Ovary (tissue), 9 donors: ENCODE measurements around the gene MAPK7. TPM values are rescaled to one million over a fixed set of nuclear protein-coding genes. Genes with fewer than 3 reads are reported as not detected.

Experiments used
- DNase-seq, 5 donors: peaks; one replicate each; pipeline ENCODE4 v3.0.0-alpha.2; 2019 to 2020
- H3K27ac ChIP-seq, 2 donors: fragments of 200-600 bp; one replicate each; pipeline versions ENCODE4 v1.5.1 to v1.8.0; 2019 to 2022
- H3K27me3 ChIP-seq: fragments of 200-600 bp; one replicate; pipeline ENCODE4 v1.8.0; 2022
- H3K36me3 ChIP-seq: fragments of 200-600 bp; sonication (generic); one replicate; pipeline ENCODE4 v1.5.1; 2019
- H3K4me1 ChIP-seq: one replicate; pipeline ENCODE4 v1.8.1; 2013; ENCODE audit warnings: mild to moderate bottlenecking, moderate library complexity; ENCODE audit not compliant: insufficient read depth
- H3K4me3 ChIP-seq: fragments of 200-600 bp; sonication (generic); one replicate; pipeline ENCODE4 v1.5.1; 2017
- H3K9me3 ChIP-seq, 2 donors: fragments of 200-600 bp in 1 of 2; sonication (generic) in 1 of 2; one replicate each; pipeline versions ENCODE4 v1.5.1 to v1.8.1; 2013 to 2019; ENCODE audit warnings: mild to moderate bottlenecking in 1 of 2, moderate library complexity in 1 of 2
- CTCF ChIP-seq, 3 donors: fragments of 450-650 bp in 2 of 3; fragments of 200-600 bp in 1 of 3; IDR thresholded peaks; one replicate each; pipeline versions ENCODE4 v1.5.1 to v1.8.0; 2016 to 2022; ENCODE audit warnings: antibody characterized with exemption in 3 of 3, mild to moderate bottlenecking in 1 of 3
- EP300 ChIP-seq: sonication (generic); formaldehyde crosslinking; IDR thresholded peaks from one replicate; pipeline ENCODE4 v1.6.1; 2017; ENCODE audit warnings: antibody characterized with exemption
- POLR2A ChIP-seq: fragments of 450-650 bp; IDR thresholded peaks from one replicate; pipeline ENCODE4 v1.6.1; 2017; ENCODE audit warnings: antibody characterized with exemption, mild to moderate bottlenecking, moderate library complexity
- WGBS, 3 donors: extraction: QIAGEN DNeasy Blood & Tissue Kit in 1 of 3; methylation state at CpG; one replicate each; pipeline versions ENCODE4 v1.1.5 to v1.1.7; 2013 to 2017; 5-methylcytosine and 5-hydroxymethylcytosine counted together
- intact Hi-C, 4 donors: fragments of 100-400 bp; cut with DNase I; formaldehyde crosslinking; loops; one replicate each; pipeline versions ENCODE4 v1.11.0 to v1.15.1; 2022 to 2023
- microRNA counts: library from miRNA; unstranded; fragments of <30 nt; microRNA quantifications from one replicate; lab custom pipeline; 2016
- microRNA-seq, 3 donors: library from miRNA; unstranded; fragments of <30 nt; microRNA quantifications; one replicate each; pipeline versions ENCODE4 to v1.2.0, GENCODE V29; 2019 to 2020
- polyA plus RNA-seq, 2 donors: library from polyadenylated mRNA; stranded (reverse); fragments of 200-250 nt in 1 of 2; fragments of 350-450 nt in 1 of 2; fragmentation: Illumina TruSeq in 1 of 2; extraction: RNeasy Lipid Tissue Mini Kit (QIAGEN cat#74804) in 1 of 2; gene quantifications; one replicate each; pipeline ENCODE4 v1.2.3, GENCODE V29; 2013 to 2014
- small RNA-seq: library from RNA; depleted of rRNA; stranded (forward); fragments of <200 nt; gene quantifications from one replicate; pipeline ENCODE3, GENCODE V24; 2016
- total RNA-seq, 7 donors: library from RNA; depleted of rRNA in 2 of 7; stranded (reverse); fragments of >200 nt in 2 of 7; fragmentation: NEBNext Ultra II Directional in 3 of 7; extraction: Animal tissue kit (Norgen Biotek cat#: 25700) in 3 of 7; gene quantifications; one replicate each; pipeline versions ENCODE4 v1.1.0 to v1.2.4, GENCODE V29; 2016 to 2023
- donor health status: DM: no; HTN: no; CAD: no; lungs with moderate emphysema.
- donor health status: DM: no; HTN: no; CAD: no.
- donor health status: Bipolar disorder and iron deficiency.
- donor health status: DM: yes; HTN: yes; CAD: no.
- donor health status: DM: no; HTN: no; CAD: no.
- donor health status: DM: yes; HTN: yes; CAD: no.

MAPK7 gene
- total and polyA plus RNA-seq, 9 donors, result 14.3 to 74.6 (median 39.3) TPM

- DNase-seq, result no peak
- Histone ChIP-seq H3K27ac (no peak overlapping the region), H3K4me3 (no peak overlapping the region), H3K4me1 (peaks cover 3% of the 10 kb centered on the region), H3K9me3 (no peaks in the 10 kb centered on the region), H3K27me3 (no peaks in the 10 kb centered on the region), H3K36me3 (no peaks in the 10 kb centered on the region)
- intact Hi-C loops, result no loop called here
- 25 to 28% (median 27%) methylated on average over 8 of the region's 8 CpGs for WGBS, 3 donors
- TF ChIP-seq POLR2A (no peak), CTCF (IDR thresholded peaks at IDR 0.05) (no peak), EP300 (no peak)
Observed at GRCh38 chr17:19424934-19425868, 46.9 kb downstream of the MAPK7 start.

DNA sequence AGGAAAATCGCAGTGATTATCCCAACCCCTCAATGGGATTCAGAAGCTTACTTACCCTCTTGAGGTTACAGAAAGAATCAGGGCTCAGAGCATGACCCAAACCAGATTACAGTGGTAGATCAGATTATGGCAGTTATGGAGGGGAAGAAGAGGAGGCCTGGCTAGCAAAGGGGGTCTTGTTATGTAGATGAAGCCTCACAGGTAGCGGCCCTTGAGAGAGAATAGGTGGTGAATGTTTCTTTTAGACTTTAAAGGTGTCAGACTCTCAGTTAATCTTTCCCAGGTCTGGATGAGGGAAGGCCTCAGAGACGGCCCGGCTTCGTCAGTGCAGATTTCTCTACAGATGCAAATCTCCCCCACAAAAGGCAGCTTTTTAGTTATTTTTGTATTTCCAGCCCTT, 48.3 kb downstream of the MAPK7 start:
- H3K4me3 ChIP-seq, result no peak overlapping the region
- H3K9me3 ChIP-seq, result no peaks in the 10 kb centered on the region
- no peak overlapping the region for H3K27ac ChIP-seq
- DNase-seq, result no peak
- intact Hi-C loops, result no loop called here
- H3K36me3 ChIP-seq, result no peaks in the 10 kb centered on the region
- no peaks in the 10 kb centered on the region for H3K27me3 ChIP-seq
- TF ChIP-seq POLR2A (no peak), CTCF (IDR thresholded peaks at IDR 0.05) (no peak), EP300 (no peak)
- peaks cover 3% of the 10 kb centered on the region for H3K4me1 ChIP-seq
- WGBS, 3 donors, result 94 to 96% (median 96%) methylated on average over 5 of the region's 5 CpGs

GRCh38 chr17:19431691-19432090, 53.4 kb downstream of the MAPK7 start:
- Histone ChIP-seq H3K36me3 (no peaks in the 10 kb centered on the region), H3K9me3 (no peaks in the 10 kb centered on the region), H3K27ac (no peak overlapping the region), H3K27me3 (no peaks in the 10 kb centered on the region), H3K4me1 (no peaks in the 10 kb centered on the region), H3K4me3 (no peak overlapping the region)
- no peak for DNase-seq
- intact Hi-C loops, result no loop called here
- 80 to 87% (median 81%) methylated on average over 3 of the region's 3 CpGs for WGBS, 3 donors
- TF ChIP-seq CTCF (IDR thresholded peaks at IDR 0.05) (no peak), EP300 (no peak), POLR2A (no peak)

MicroRNAs within 50 kb of the gene (microRNA counts, 767-probe panel; counts per million panel counts)
- microRNA hsa-miR-1180 (lab: Ali Mortazavi, UCI), result 4,151 counts per million, percentile 90 among the panel's probes with 10 or more counts

Small RNAs within 50 kb of the gene (microRNA-seq; reads per million reads assigned to microRNA genes)
- 137 to 442 (median 144) reads per million in 3 donors for gene MIR1180

Small RNAs within 50 kb of the gene (small RNA-seq; reads per million reads assigned to genes)
- 2.6 reads per million, percentile 75 among the genes with 10 or more reads in this experiment for gene MIR1180
- not detected for gene RF00537

Other genes with a start within 250 kb of the MAPK7 start
- gene EPN2, start 141.1 kb upstream of the MAPK7 start, total RNA-seq, result 10 to 100 TPM; 30.0 to 68.9 (median 52.7) TPM
- 10 to 100 TPM; 21.6 to 54.8 TPM for gene EPN2, start 141.1 kb upstream of the MAPK7 start, polyA plus RNA-seq
- gene B9D1, start 15.8 kb upstream of the MAPK7 start, total RNA-seq, result 10 to 100 TPM; 19.6 to 60.5 (median 26.9) TPM
- 10 to 100 TPM; 11.9 to 16.8 TPM for gene B9D1, start 15.8 kb upstream of the MAPK7 start, polyA plus RNA-seq
- gene MFAP4, start 8.7 kb downstream of the MAPK7 start, total RNA-seq, result 100 to 1,000 TPM in 5 of 7 donors, 10 to 100 TPM in 2; 46.5 to 285 (median 168) TPM
- 100 to 1,000 TPM; 179 to 380 TPM for gene MFAP4, start 8.7 kb downstream of the MAPK7 start, polyA plus RNA-seq
- gene RNF112, start 32.7 kb downstream of the MAPK7 start, total RNA-seq, result 1 to 10 TPM in 5 of 7 donors, under 1 TPM in 2; 0.24 to 6.9 (median 2.1) TPM
- gene RNF112, start 32.7 kb downstream of the MAPK7 start, polyA plus RNA-seq, result 1 to 10 TPM; 1.4 to 1.6 TPM
- 10 to 100 TPM in 4 of 7 donors, 1 to 10 TPM in 3; 5.0 to 25.8 (median 10.6) TPM for gene SLC47A1, start 155.4 kb downstream of the MAPK7 start, total RNA-seq
- 10 to 100 TPM in 1 of 2 donors, 1 to 10 TPM in 1; 2.1 to 89.9 TPM for gene SLC47A1, start 155.4 kb downstream of the MAPK7 start, polyA plus RNA-seq